Small intestine (tissue), 7 donors: Measurements from ENCODE around the gene PPP2R2B. TPM values are rescaled to one million over a fixed set of nuclear protein-coding genes. Genes with fewer than 3 reads are reported as not detected.
A peak's percentile ranks its signal among the peaks of the same experiment; 100 is the strongest.

Source experiments
- DNase-seq, 2 donors: peaks; one replicate each; pipeline versions ENCODE4 v3.0.0 to v3.0.0-alpha.2; 2013
- FAIRE-seq: peaks from 2 replicates; lab custom pipeline; 2012; peaks lifted over from hg19 to GRCh38; lab: Jason Lieb, UNC
- H3K27ac ChIP-seq, 3 donors: one replicate each; pipeline ENCODE4 v1.5.1; 2013; ENCODE audit warnings: low read length in 2 of 3, mild to moderate bottlenecking in 2 of 3, control low read depth in 1 of 3, inconsistent platforms in 1 of 3, low read depth in 1 of 3, moderate library complexity in 1 of 3
- H3K27me3 ChIP-seq, 3 donors: one replicate each; pipeline ENCODE4 v1.6.1; 2013; ENCODE audit warnings: low read length in 3 of 3, inconsistent platforms in 1 of 3; ENCODE audit not compliant: control insufficient read depth in 3 of 3, insufficient read depth in 3 of 3
- H3K36me3 ChIP-seq, 3 donors: one replicate each; pipeline ENCODE4 v1.6.1; 2013; ENCODE audit warnings: low read length in 3 of 3, inconsistent platforms in 1 of 3, low read depth in 1 of 3, mild to moderate bottlenecking in 1 of 3, moderate library complexity in 1 of 3; ENCODE audit not compliant: control insufficient read depth in 3 of 3, insufficient read depth in 2 of 3
- H3K4me1 ChIP-seq, 3 donors: one replicate each; pipeline ENCODE4 v1.6.1; 2013; ENCODE audit warnings: low read length in 2 of 3, inconsistent platforms in 1 of 3, low read depth in 1 of 3, mild to moderate bottlenecking in 1 of 3, moderate library complexity in 1 of 3; ENCODE audit not compliant: control insufficient read depth in 3 of 3, insufficient read depth in 2 of 3
- H3K4me3 ChIP-seq, 3 donors: one replicate each; pipeline ENCODE4 v1.5.1; 2013; ENCODE audit warnings: low read length in 3 of 3, control low read depth in 1 of 3, inconsistent platforms in 1 of 3, low read depth in 1 of 3, mild to moderate bottlenecking in 1 of 3, moderate library complexity in 1 of 3
- H3K9me3 ChIP-seq, 2 donors: one replicate each; pipeline ENCODE4 v1.6.1; 2013; ENCODE audit warnings: low read depth in 1 of 2, low read length in 1 of 2; ENCODE audit not compliant: control insufficient read depth in 2 of 2, insufficient read depth in 1 of 2
- WGBS, 3 donors: extraction: QIAGEN DNeasy Blood & Tissue Kit; methylation state at CpG; one replicate each; pipeline ENCODE4 v1.1.7; 2013; 5-methylcytosine and 5-hydroxymethylcytosine counted together
- polyA plus RNA-seq, 4 donors: library from polyadenylated mRNA; stranded (reverse) in 3 of 4; unstranded in 1 of 4; fragments of 200-250 nt in 3 of 4; fragments of 120-200 nt in 1 of 4; gene quantifications; one replicate each; pipeline versions ENCODE4 v1.2.1 to v1.2.3, GENCODE V29; 2013
- donor health status: healthy with polysubstance abuse.
- donor health status: control.
- donor health status: control.
- donor health status: Bipolar disorder and iron deficiency.
- donor health status: healthy.

The PPP2R2B gene
- polyA plus RNA-seq, 4 donors = 0.22 to 3.8 (median 1.6) TPM

- DNase-seq (no peak), FAIRE-seq (no peak)
- Histone ChIP-seq H3K9me3 (no peaks in the 10 kb centered on the region), H3K27ac (no peak overlapping the region), H3K4me3 (no peak overlapping the region), H3K4me1 (peaks cover 0 to 19% (median 0%) of the 10 kb centered on the region in 3 donors), H3K27me3 (peaks cover 2 to 23% (median 7%) of the 10 kb centered on the region in 3 donors), H3K36me3 (no peaks in the 10 kb centered on the region)
- 59 to 76% (median 68%) methylated on average over 7 of the region's 7 CpGs for WGBS, 3 donors
Measured at GRCh38 chr5:146880966-146881365, 2.4 kb upstream of the PPP2R2B start.

DNA sequence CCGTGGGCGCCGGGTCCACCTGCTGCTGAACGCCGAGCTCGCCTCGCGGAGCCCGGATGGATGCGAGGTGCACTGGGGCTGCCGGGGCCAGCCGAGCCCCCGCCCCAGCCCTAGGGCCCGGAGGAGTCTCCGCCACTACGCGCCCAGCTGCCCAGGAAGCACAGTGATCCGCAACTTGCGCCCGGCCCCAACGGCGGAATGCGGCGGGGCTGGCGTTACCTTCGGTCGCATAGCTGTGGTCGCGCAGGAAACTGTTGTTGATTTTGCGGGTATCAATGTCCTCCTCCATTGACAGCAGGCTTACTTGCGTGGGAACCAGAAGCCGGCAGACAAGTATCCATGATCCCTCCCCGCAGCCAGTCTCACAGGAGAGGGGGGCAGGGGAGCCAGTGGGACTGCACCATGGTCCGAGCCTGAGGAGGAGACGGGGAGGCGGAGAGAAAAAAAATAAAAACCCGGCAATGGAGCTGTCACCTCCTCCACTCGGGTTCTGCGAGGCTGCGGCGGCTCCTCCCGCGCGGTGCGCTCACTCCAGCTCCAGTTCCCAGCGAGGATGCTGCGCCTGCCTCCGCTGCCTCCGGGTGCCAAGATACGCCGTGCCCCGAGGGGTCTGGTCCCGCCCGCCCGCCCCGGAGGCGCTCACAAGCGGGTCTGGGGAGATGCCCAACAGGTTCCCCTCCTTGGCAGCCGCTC is 628 bp downstream of the PPP2R2B start:
- Histone ChIP-seq H3K27ac (peak overlapping the region in 1 of 3 donors; percentile 25), H3K9me3 (no peaks in the 10 kb centered on the region), H3K4me3 (peak overlapping the region; percentile 14 to 57 (median 47)), H3K4me1 (peaks cover 0 to 8% (median 0%) of the 10 kb centered on the region in 3 donors), H3K27me3 (peaks cover 2 to 23% (median 7%) of the 10 kb centered on the region in 3 donors), H3K36me3 (no peaks in the 10 kb centered on the region)
- DNase-seq (peak in 1 of 2 donors; percentile 51), FAIRE-seq (no peak)
- 1 to 2% (median 1%) methylated on average over 50 to 59 of the region's 59 CpGs for WGBS, 3 donors

GRCh38 chr5:146877178-146877681 is 1.3 kb downstream of the PPP2R2B start:
- no peak overlapping the region for H3K27ac ChIP-seq
- peak overlapping the region in 2 of 3 donors; percentile 47 to 57 for H3K4me3 ChIP-seq
- H3K9me3 ChIP-seq = no peaks in the 10 kb centered on the region
- DNase-seq = peak; percentile 3 to 27
- 4 to 12% (median 11%) methylated on average over 14 of the region's 14 CpGs for WGBS, 3 donors
- FAIRE-seq = no peak
- H3K36me3 ChIP-seq = no peaks in the 10 kb centered on the region
- H3K27me3 ChIP-seq = peaks cover 2 to 23% (median 7%) of the 10 kb centered on the region in 3 donors
- peaks cover 0 to 5% (median 0%) of the 10 kb centered on the region in 3 donors for H3K4me1 ChIP-seq

DNA sequence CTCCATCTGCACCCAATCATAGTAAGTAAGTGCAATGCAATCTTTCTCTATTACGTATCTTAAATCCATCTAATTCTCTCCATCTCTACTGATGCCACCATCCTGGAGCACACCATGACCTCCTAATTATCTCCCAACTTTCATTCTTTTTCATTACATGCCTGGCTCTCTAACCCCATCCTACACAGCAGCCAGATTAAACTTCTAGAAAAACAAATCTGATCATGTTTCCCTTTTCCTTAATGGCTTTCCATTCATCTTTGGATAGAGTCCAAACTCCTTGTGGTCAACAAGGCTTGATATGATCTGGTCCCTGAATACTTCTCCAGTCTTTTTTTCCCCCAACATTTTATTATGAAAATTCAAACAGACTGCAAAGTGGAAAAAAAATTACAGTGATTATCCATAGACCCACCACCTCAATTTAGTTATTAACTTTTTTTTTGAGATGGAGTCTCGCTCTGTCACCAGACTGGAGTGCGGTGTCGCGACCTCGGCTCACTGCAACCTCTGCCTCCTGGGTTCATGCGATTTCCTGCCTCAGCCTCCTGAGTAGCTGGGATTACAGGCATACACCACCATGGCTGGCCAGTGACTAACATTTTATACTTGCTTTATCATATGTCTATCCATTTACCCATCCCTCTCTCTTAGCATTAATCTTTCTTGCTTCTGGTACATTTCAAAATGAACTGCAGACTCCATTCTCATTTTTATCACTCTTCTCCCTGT is 5.2 kb downstream of the PPP2R2B start:
- DNase-seq = no peak
- Histone ChIP-seq H3K4me1 (no peaks in the 10 kb centered on the region), H3K36me3 (no peaks in the 10 kb centered on the region), H3K4me3 (no peak overlapping the region), H3K27me3 (peaks cover 0 to 12% (median 2%) of the 10 kb centered on the region in 3 donors), H3K27ac (no peak overlapping the region), H3K9me3 (no peaks in the 10 kb centered on the region)
- FAIRE-seq = no peak
- WGBS, 3 donors = 93 to 95% (median 95%) methylated on average over 7 of the region's 7 CpGs

GRCh38 chr5:146872188-146872587 is 6.4 kb downstream of the PPP2R2B start:
- H3K4me1 ChIP-seq = no peaks in the 10 kb centered on the region
- WGBS, 3 donors = 76 to 85% (median 84%) methylated on average over 1 of the region's 1 CpG
- FAIRE-seq = no peak

GRCh38 chr5:146867996-146868708 is 10.4 kb downstream of the PPP2R2B start:
- Histone ChIP-seq H3K4me1 (no peaks in the 10 kb centered on the region), H3K27me3 (no peaks in the 10 kb centered on the region), H3K36me3 (no peaks in the 10 kb centered on the region), H3K4me3 (no peak overlapping the region), H3K27ac (no peak overlapping the region), H3K9me3 (no peaks in the 10 kb centered on the region)
- WGBS, 3 donors = 39 to 93% (median 57%) methylated on average over 1 of the region's 1 CpG
- FAIRE-seq = no peak
- no peak for DNase-seq

More at GRCh38 chr5:146872188-146872587, 6.4 kb downstream of the PPP2R2B start:
- Histone ChIP-seq H3K27ac (no peak overlapping the region), H3K36me3 (no peaks in the 10 kb centered on the region), H3K4me3 (no peak overlapping the region), H3K9me3 (no peaks in the 10 kb centered on the region), H3K27me3 (peaks cover 0 to 5% (median 0%) of the 10 kb centered on the region in 3 donors)
- DNase-seq = no peak

GRCh38 chr5:146866263-146866662 is 12.3 kb downstream of the PPP2R2B start:
- no peak for DNase-seq

DNA sequence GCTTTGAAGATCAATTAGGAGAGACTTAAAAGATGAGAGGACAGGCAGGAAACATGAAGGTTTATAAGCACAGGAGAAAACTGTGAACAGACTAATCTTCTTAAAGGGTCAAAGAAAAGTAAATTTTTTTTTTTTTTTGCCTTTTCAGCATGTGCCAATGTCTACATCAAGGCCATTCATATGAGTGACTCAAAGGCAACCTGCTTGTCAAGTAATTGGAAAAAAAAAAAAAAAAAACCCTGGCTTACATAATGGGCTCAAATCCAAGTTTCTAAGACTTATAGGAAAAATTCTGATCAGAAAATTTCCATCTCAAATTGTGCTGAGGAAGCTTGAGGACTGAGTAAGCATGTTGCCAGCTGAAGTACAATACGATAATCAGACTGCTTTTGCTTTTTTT is 15.9 kb downstream of the PPP2R2B start:
- no peak for FAIRE-seq
- 67 to 79% (median 69%) methylated on average over 1 of the region's 1 CpG for WGBS, 3 donors
- Histone ChIP-seq H3K27ac (no peak overlapping the region), H3K27me3 (no peaks in the 10 kb centered on the region), H3K9me3 (no peaks in the 10 kb centered on the region), H3K36me3 (no peaks in the 10 kb centered on the region), H3K4me1 (no peaks in the 10 kb centered on the region), H3K4me3 (no peak overlapping the region)
- DNase-seq = no peak

More at GRCh38 chr5:146866263-146866662, 12.3 kb downstream of the PPP2R2B start:
- no peaks in the 10 kb centered on the region for H3K9me3 ChIP-seq
- H3K36me3 ChIP-seq = no peaks in the 10 kb centered on the region
- H3K27me3 ChIP-seq = no peaks in the 10 kb centered on the region
- no peak overlapping the region for H3K4me3 ChIP-seq
- 81 to 89% (median 87%) methylated on average over 2 of the region's 2 CpGs for WGBS, 3 donors
- H3K4me1 ChIP-seq = no peaks in the 10 kb centered on the region
- H3K27ac ChIP-seq = no peak overlapping the region
- FAIRE-seq = no peak
